Endothelial cell of umbilical vein (primary cell): Measurements from ENCODE around the gene CADM4.

Experiments
- CTCF ChIP-seq, 2 donors: IDR thresholded peaks; 1 replicate in 1 of 2; 2 replicates in 1 of 2; pipeline ENCODE4 v1.5.1; 2011; ENCODE audit warnings: low read length in 2 of 2, mild to moderate bottlenecking in 2 of 2, moderate library complexity in 2 of 2, control low read depth in 1 of 2, inconsistent platforms in 1 of 2, low read depth in 1 of 2; ENCODE audit not compliant: insufficient read depth in 1 of 2; ENCODE audit errors: extremely low read depth in 1 of 2
- EZH2 ChIP-seq: IDR thresholded peaks from 2 replicates; pipeline ENCODE4 v1.6.1; 2012; ENCODE audit warnings: borderline replicate concordance, low read depth, mild to moderate bottlenecking, moderate library complexity, low read length, inconsistent platforms; ENCODE audit not compliant: severe bottlenecking
- JUN ChIP-seq: IDR thresholded peaks from 2 replicates; pipeline ENCODE4 v1.6.1; 2011; ENCODE audit warnings: borderline replicate concordance, low read depth; ENCODE audit not compliant: insufficient read length, insufficient read depth
- MYC ChIP-seq: IDR thresholded peaks from one replicate; pipeline ENCODE4 v1.6.1; 2011; ENCODE audit warnings: mild to moderate bottlenecking, low read depth, low read length
- POLR2A ChIP-seq: IDR thresholded peaks from 2 replicates; pipeline ENCODE4 v1.6.1; 2012; ENCODE audit warnings: low read depth, mild to moderate bottlenecking, control low read depth, low read length
- POLR2AphosphoS5 ChIP-seq: IDR thresholded peaks from 2 replicates; pipeline ENCODE4 v1.6.1; 2012; ENCODE audit warnings: low read depth, mild to moderate bottlenecking, control low read depth, low read length, moderate library complexity; ENCODE audit not compliant: insufficient read depth

- TF ChIP-seq CTCF (IDR thresholded peaks at IDR 0.05; ENCODE audit: extremely low read depth in 1 of 2, insufficient read depth in 1 of 2, low read depth in 1 of 2, low read length in 2 of 2) (no peak), EZH2 (no peak), POLR2A (no peak), MYC (no peak), POLR2AphosphoS5 (no peak), JUN (no peak)
Observed at GRCh38 chr19:43584484-43584883, 55.2 kb downstream of the CADM4 start.
